Esophagus muscularis mucosa (tissue), 3 donors: ENCODE measurements around the gene DGLUCY.

Experiments used
- POLR2A ChIP-seq: fragments of 450-650 bp; IDR thresholded peaks from one replicate; pipeline ENCODE4 v1.6.1; 2017; ENCODE audit warnings: antibody characterized with exemption, moderate library complexity, mild to moderate bottlenecking, low read depth
- POLR2AphosphoS5 ChIP-seq, 2 donors: sonication (generic); formaldehyde crosslinking; IDR thresholded peaks; one replicate each; pipeline ENCODE4 v1.6.1; 2017; ENCODE audit warnings: antibody characterized with exemption in 2 of 2
- TF ChIP-seq, protein P1 (sequence below), 3 experiments: fragments of 200-600 bp in 2 of 3; fragments of 450-650 bp in 1 of 3; sonication (generic) in 2 of 3; IDR thresholded peaks; one replicate each; pipeline ENCODE4 v1.5.1; 2017 to 2019; ENCODE audit warnings: antibody characterized with exemption in 3 of 3, mild to moderate bottlenecking in 2 of 3, moderate library complexity in 1 of 3

DNA sequence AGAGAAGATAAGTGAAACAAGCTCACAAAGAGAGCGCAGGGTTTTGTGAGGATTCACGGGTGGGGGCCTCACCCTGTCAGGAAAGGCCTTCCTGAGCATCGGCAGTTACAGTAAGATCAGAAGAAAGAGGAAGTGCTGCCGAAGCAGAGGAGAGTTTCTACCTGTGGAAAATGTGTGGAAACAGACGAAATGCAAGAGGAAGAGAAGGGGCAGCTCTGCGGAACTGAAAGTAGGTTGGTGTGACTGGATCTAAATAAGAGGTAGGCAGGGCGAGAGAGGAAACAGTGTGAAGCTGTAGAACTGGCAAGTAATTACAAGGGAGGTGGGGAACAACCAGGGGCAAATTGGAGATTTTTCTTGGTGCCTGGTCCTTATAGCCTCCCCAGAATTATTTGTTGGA lies 128.0 kb downstream of the DGLUCY start:
- TF ChIP-seq, protein P1, sequence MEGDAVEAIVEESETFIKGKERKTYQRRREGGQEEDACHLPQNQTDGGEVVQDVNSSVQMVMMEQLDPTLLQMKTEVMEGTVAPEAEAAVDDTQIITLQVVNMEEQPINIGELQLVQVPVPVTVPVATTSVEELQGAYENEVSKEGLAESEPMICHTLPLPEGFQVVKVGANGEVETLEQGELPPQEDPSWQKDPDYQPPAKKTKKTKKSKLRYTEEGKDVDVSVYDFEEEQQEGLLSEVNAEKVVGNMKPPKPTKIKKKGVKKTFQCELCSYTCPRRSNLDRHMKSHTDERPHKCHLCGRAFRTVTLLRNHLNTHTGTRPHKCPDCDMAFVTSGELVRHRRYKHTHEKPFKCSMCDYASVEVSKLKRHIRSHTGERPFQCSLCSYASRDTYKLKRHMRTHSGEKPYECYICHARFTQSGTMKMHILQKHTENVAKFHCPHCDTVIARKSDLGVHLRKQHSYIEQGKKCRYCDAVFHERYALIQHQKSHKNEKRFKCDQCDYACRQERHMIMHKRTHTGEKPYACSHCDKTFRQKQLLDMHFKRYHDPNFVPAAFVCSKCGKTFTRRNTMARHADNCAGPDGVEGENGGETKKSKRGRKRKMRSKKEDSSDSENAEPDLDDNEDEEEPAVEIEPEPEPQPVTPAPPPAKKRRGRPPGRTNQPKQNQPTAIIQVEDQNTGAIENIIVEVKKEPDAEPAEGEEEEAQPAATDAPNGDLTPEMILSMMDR (IDR thresholded peaks at IDR 0.05): no peak
- TF ChIP-seq POLR2AphosphoS5 (IDR thresholded peaks at IDR 0.05): no peak
- no peak for TF ChIP-seq POLR2A
